ENCODE measurements around the gene CDIPT.
"Not testable (repeated sequence)": the region's sequence is repeated elsewhere in the genome, so short reads cannot be mapped to it uniquely, and the experiment has no call there.

The CDIPT gene

GRCh38 chr16:29869067-29869466 is 6.0 kb upstream of the CDIPT start:
- not testable (repeated sequence) for H3K4me1 ChIP-seq (ENCODE audit: control insufficient read depth, insufficient read depth, low read length); H3K27me3 ChIP-seq (ENCODE audit: control insufficient read depth, insufficient read depth, low read length); H3K4me3 ChIP-seq (ENCODE audit: low read length); H3K36me3 ChIP-seq (ENCODE audit: control insufficient read depth, insufficient read depth, low read length); H3K9me3 ChIP-seq (ENCODE audit: control insufficient read depth, low read length); H3K9ac ChIP-seq (ENCODE audit: low read length)

- H3K9me3 ChIP-seq (ENCODE audit: control insufficient read depth, low read length), result no peaks in the 10 kb centered on the region
- peaks cover 3% of the 10 kb centered on the region for H3K4me1 ChIP-seq (ENCODE audit: control insufficient read depth, insufficient read depth, low read length)
- H3K27me3 ChIP-seq (ENCODE audit: control insufficient read depth, insufficient read depth, low read length), result no peaks in the 10 kb centered on the region
- H3K4me3 ChIP-seq (ENCODE audit: low read length), result no peak overlapping the region
- no peak overlapping the region for H3K9ac ChIP-seq (ENCODE audit: low read length)
- H3K36me3 ChIP-seq (ENCODE audit: control insufficient read depth, insufficient read depth, low read length), result no peaks in the 10 kb centered on the region
These were observed 5.5 kb upstream of the CDIPT start for GRCh38 chr16:29868396-29869009.

DNA sequence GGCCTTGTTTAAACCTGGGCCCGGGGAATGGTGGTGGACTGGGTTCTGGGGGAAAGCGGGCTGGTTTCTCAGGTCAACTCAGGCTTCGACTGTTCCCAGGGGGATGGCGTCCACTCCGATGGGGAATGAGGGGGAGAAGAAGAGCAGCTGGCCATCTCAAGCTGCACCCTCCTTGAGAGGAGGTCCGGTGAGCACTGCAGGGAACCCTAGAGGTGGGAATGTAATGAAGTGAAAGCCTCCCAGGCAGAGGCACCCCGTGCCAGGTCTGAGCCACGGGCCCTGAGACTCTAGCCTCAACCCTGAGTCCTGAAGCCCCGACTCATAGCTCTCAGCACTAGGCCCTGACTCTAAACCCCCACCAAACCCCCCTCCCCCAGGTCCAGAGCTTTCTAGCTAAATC is 1.2 kb upstream of the CDIPT start:
- no peak overlapping the region for H3K4me3 ChIP-seq (ENCODE audit: low read length)
- no peaks in the 10 kb centered on the region for H3K36me3 ChIP-seq (ENCODE audit: control insufficient read depth, insufficient read depth, low read length)
- peaks cover 25% of the 10 kb centered on the region for H3K4me1 ChIP-seq (ENCODE audit: control insufficient read depth, insufficient read depth, low read length)
- no peak overlapping the region for H3K9ac ChIP-seq (ENCODE audit: low read length)
- H3K27me3 ChIP-seq (ENCODE audit: control insufficient read depth, insufficient read depth, low read length), result no peaks in the 10 kb centered on the region
- no peaks in the 10 kb centered on the region for H3K9me3 ChIP-seq (ENCODE audit: control insufficient read depth, low read length)

- H3K4me1 ChIP-seq (ENCODE audit: control insufficient read depth, insufficient read depth, low read length), result peaks cover 25% of the 10 kb centered on the region
- H3K36me3 ChIP-seq (ENCODE audit: control insufficient read depth, insufficient read depth, low read length), result no peaks in the 10 kb centered on the region
- H3K4me3 ChIP-seq (ENCODE audit: low read length), result no peak overlapping the region
- no peaks in the 10 kb centered on the region for H3K27me3 ChIP-seq (ENCODE audit: control insufficient read depth, insufficient read depth, low read length)
- H3K9me3 ChIP-seq (ENCODE audit: control insufficient read depth, low read length), result no peaks in the 10 kb centered on the region
- H3K9ac ChIP-seq (ENCODE audit: low read length), result no peak overlapping the region
These were observed 601 bp upstream of the CDIPT start for GRCh38 chr16:29863669-29863984.

- peak overlapping the region; percentile 90 for H3K9ac ChIP-seq (ENCODE audit: low read length)
- no peaks in the 10 kb centered on the region for H3K9me3 ChIP-seq (ENCODE audit: control insufficient read depth, low read length)
- peaks cover 25% of the 10 kb centered on the region for H3K4me1 ChIP-seq (ENCODE audit: control insufficient read depth, insufficient read depth, low read length)
These were observed 593 bp downstream of the CDIPT start for GRCh38 chr16:29862383-29862883.

DNA sequence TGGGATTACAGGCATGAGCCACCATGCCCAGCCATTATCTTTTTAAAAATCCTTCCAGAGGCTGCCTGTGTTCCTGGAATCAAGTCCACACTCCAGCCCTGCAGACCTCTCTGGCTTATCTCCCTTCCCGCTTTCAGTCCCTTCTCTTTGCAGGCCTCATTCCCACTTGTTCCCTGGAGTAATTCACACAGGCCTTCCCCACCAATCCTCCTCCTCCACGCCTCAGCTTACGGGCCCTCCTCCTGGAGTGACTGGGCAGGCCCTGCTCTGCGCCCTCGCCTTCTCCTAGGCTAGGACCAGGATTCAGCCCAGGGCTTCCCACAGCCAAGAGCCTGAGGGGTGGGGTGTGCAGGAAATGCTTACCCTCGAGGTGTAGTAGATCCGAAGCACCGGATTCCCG is 2.8 kb downstream of the CDIPT start:
- Histone ChIP-seq H3K27me3 (ENCODE audit: control insufficient read depth, insufficient read depth, low read length) (no peaks in the 10 kb centered on the region), H3K9me3 (ENCODE audit: control insufficient read depth, low read length) (no peaks in the 10 kb centered on the region), H3K36me3 (ENCODE audit: control insufficient read depth, insufficient read depth, low read length) (no peaks in the 10 kb centered on the region), H3K4me1 (ENCODE audit: control insufficient read depth, insufficient read depth, low read length) (peaks cover 36% of the 10 kb centered on the region), H3K4me3 (ENCODE audit: low read length) (no peak overlapping the region), H3K9ac (ENCODE audit: low read length) (no peak overlapping the region)

More at GRCh38 chr16:29862383-29862883, 593 bp downstream of the CDIPT start:
- H3K4me3 ChIP-seq (ENCODE audit: low read length), result peak overlapping the region; percentile 82
- H3K27me3 ChIP-seq (ENCODE audit: control insufficient read depth, insufficient read depth, low read length), result no peaks in the 10 kb centered on the region
- H3K36me3 ChIP-seq (ENCODE audit: control insufficient read depth, insufficient read depth, low read length), result no peaks in the 10 kb centered on the region

DNA sequence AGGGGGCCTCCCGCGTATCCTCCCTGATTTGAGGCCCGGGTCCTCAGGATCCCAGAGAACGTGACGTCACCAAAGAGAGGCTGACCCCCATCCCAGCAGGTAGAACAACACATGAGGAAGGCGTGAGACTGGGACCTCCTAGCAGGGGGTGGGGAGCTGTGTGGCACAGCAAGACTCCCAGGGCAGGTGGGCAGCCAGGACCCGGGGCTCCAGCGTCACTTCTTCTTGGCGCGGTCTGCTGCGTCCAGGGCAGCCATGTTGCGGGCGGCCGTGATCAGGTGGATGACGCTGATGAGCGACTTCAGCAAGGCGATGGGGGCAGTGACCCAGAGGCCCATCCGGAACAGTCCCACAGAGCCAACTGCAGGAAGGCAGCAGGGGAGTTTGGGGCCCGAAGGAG is 4.1 kb downstream of the CDIPT start:
- no peak overlapping the region for H3K4me3 ChIP-seq (ENCODE audit: low read length)
- H3K27me3 ChIP-seq (ENCODE audit: control insufficient read depth, insufficient read depth, low read length), result no peaks in the 10 kb centered on the region
- H3K36me3 ChIP-seq (ENCODE audit: control insufficient read depth, insufficient read depth, low read length), result no peaks in the 10 kb centered on the region
- H3K9ac ChIP-seq (ENCODE audit: low read length), result no peak overlapping the region
- peaks cover 37% of the 10 kb centered on the region for H3K4me1 ChIP-seq (ENCODE audit: control insufficient read depth, insufficient read depth, low read length)
- H3K9me3 ChIP-seq (ENCODE audit: control insufficient read depth, low read length), result no peaks in the 10 kb centered on the region

- Histone ChIP-seq H3K9me3 (ENCODE audit: control insufficient read depth, low read length) (no peaks in the 10 kb centered on the region), H3K27me3 (ENCODE audit: control insufficient read depth, insufficient read depth, low read length) (no peaks in the 10 kb centered on the region), H3K36me3 (ENCODE audit: control insufficient read depth, insufficient read depth, low read length) (no peaks in the 10 kb centered on the region), H3K4me3 (ENCODE audit: low read length) (no peak overlapping the region), H3K9ac (ENCODE audit: low read length) (no peak overlapping the region), H3K4me1 (ENCODE audit: control insufficient read depth, insufficient read depth, low read length) (peaks cover 32% of the 10 kb centered on the region)
These were observed 4.7 kb downstream of the CDIPT start for GRCh38 chr16:29858149-29858849.

GRCh38 chr16:29857133-29857760 is 5.8 kb downstream of the CDIPT start:
- H3K9ac ChIP-seq (ENCODE audit: low read length), result no peak overlapping the region
- H3K9me3 ChIP-seq (ENCODE audit: control insufficient read depth, low read length), result no peaks in the 10 kb centered on the region
- no peaks in the 10 kb centered on the region for H3K36me3 ChIP-seq (ENCODE audit: control insufficient read depth, insufficient read depth, low read length)
- peaks cover 27% of the 10 kb centered on the region for H3K4me1 ChIP-seq (ENCODE audit: control insufficient read depth, insufficient read depth, low read length)
- H3K4me3 ChIP-seq (ENCODE audit: low read length), result no peak overlapping the region
- no peaks in the 10 kb centered on the region for H3K27me3 ChIP-seq (ENCODE audit: control insufficient read depth, insufficient read depth, low read length)

DNA sequence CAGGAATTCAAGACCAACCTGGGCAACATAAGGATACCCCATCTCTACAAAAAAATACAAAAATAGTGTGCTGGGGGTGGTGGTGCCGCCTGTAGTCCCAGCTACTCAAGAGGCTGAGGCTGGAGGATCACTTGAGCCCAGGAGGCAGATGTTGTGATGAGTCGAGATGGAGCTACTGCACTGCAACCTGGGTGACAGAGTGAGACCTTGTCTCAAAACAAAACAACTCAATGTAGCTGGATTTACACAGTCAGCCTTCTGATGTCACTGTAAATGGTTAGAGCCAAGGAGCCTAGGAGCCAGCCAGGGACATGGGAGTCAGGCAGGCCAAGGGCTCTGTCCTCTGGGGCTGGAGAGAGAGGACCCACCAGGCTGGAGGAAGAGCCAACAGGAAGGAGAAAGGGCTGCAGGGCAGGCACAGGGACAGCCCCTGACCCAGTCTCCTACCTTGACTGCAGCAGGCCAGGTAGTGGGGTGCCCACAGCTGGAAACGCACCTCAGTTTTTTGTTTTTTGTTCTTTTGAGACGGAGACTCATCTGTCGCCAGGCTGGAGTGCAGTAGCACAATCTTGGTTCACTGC is 8.4 kb downstream of the CDIPT start:
- Histone ChIP-seq H3K27me3 (ENCODE audit: control insufficient read depth, insufficient read depth, low read length) (no peaks in the 10 kb centered on the region), H3K9me3 (ENCODE audit: control insufficient read depth, low read length) (no peaks in the 10 kb centered on the region), H3K9ac (ENCODE audit: low read length) (no peak overlapping the region), H3K4me1 (ENCODE audit: control insufficient read depth, insufficient read depth, low read length) (peaks cover 12% of the 10 kb centered on the region), H3K4me3 (ENCODE audit: low read length) (no peak overlapping the region), H3K36me3 (ENCODE audit: control insufficient read depth, insufficient read depth, low read length) (no peaks in the 10 kb centered on the region)

DNA sequence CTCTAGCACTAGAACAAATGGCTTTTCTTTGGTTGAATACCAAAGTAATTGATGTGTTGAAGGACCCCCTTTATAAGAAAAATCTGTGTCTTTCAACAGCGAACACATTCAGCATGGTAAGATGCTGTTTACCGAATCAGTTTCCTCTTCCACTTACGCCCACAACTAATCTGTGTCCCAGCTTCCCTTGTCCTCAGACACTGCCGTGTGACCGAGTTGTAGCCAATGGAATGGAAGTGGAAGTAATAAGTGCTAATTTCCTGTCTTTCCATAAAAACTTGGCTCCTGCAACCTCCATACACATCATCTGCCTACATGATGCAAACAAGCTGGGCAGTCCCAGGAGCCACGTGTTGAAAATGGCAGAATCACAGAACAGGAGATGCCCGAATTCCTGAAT is 10.4 kb downstream of the CDIPT start:
- H3K27me3 ChIP-seq (ENCODE audit: control insufficient read depth, insufficient read depth, low read length), result no peaks in the 10 kb centered on the region
- H3K4me3 ChIP-seq (ENCODE audit: low read length), result no peak overlapping the region
- no peak overlapping the region for H3K9ac ChIP-seq (ENCODE audit: low read length)
- H3K4me1 ChIP-seq (ENCODE audit: control insufficient read depth, insufficient read depth, low read length), result peaks cover 12% of the 10 kb centered on the region
- no peaks in the 10 kb centered on the region for H3K9me3 ChIP-seq (ENCODE audit: control insufficient read depth, low read length)
- peaks cover 4% of the 10 kb centered on the region for H3K36me3 ChIP-seq (ENCODE audit: control insufficient read depth, insufficient read depth, low read length)

GRCh38 chr16:29850998-29851397 is 12.0 kb downstream of the CDIPT start:
- Histone ChIP-seq H3K4me3 (ENCODE audit: low read length) (no peak overlapping the region), H3K9ac (ENCODE audit: low read length) (no peak overlapping the region), H3K4me1 (ENCODE audit: control insufficient read depth, insufficient read depth, low read length) (peaks cover 9% of the 10 kb centered on the region), H3K9me3 (ENCODE audit: control insufficient read depth, low read length) (no peaks in the 10 kb centered on the region), H3K27me3 (ENCODE audit: control insufficient read depth, insufficient read depth, low read length) (no peaks in the 10 kb centered on the region), H3K36me3 (ENCODE audit: control insufficient read depth, insufficient read depth, low read length) (peaks cover 4% of the 10 kb centered on the region)

All from mucosa of stomach (tissue), 1 donor.